K562 (cell line): ENCODE results near the gene NCAPD2.

ENCODE experiments used
- GABPA ChIP-seq: fragments of 200-800 bp; sonication (Bioruptor generic); conservative IDR thresholded peaks from 2 replicates; pipeline ENCODE4 v1.6.1; 2016; ENCODE audit warnings: low read depth, missing genetic modification characterization, missing compliant biosample characterization
- GATA2 ChIP-seq: sonication (generic); formaldehyde crosslinking; IDR thresholded peaks from 2 replicates; pipeline ENCODE4 v1.4.0; 2020; ENCODE audit warnings: mild to moderate bottlenecking, missing genetic modification reagents
- POLR2A ChIP-seq: fragments of 450-650 bp; conservative IDR thresholded peaks from 2 replicates; pipeline ENCODE4 v1.6.1; 2016
- POU5F1 ChIP-seq: fragments of 150-350 bp; IDR thresholded peaks from 2 replicates; pipeline ENCODE4 v1.6.1; 2014; ENCODE audit warnings: borderline replicate concordance, low read length, low read depth, mild to moderate bottlenecking; ENCODE audit not compliant: partially characterized antibody
- TCF7 ChIP-seq: sonication (generic); IDR thresholded peaks from 2 replicates; pipeline ENCODE4 v1.6.1; 2016; ENCODE audit warnings: antibody characterized with exemption, borderline replicate concordance
- ZNF76 ChIP-seq: fragments of 250-450 bp; sonication (Bioruptor Pico); IDR thresholded peaks from 2 replicates; pipeline ENCODE4 v1.4.0; 2020; ENCODE audit warnings: mild to moderate bottlenecking, moderate library complexity, borderline replicate concordance
- TF ChIP-seq, protein P1 (sequence below), 2 experiments: IDR thresholded peaks; 2 replicates each; pipeline ENCODE4 v1.6.1; 2011; ENCODE audit warnings: borderline replicate concordance in 1 of 2, control low read depth in 1 of 2, low read depth in 1 of 2, low read length in 1 of 2, mild to moderate bottlenecking in 1 of 2, mixed read lengths in 1 of 2, moderate library complexity in 1 of 2; ENCODE audit not compliant: insufficient read depth in 1 of 2, insufficient read length in 1 of 2, poor library complexity in 1 of 2, severe bottlenecking in 1 of 2; ENCODE audit errors: extremely low read depth in 1 of 2
- TF ChIP-seq, protein P2 (sequence below), 2 experiments: fragments of 450-650 bp; formaldehyde crosslinking in 1 of 2; IDR thresholded peaks; 2 replicates each; pipeline versions ENCODE4 v1.4.0 to v1.6.1; 2014 to 2020; ENCODE audit warnings: mild to moderate bottlenecking in 2 of 2, borderline replicate concordance in 1 of 2, low read depth in 1 of 2
- TF ChIP-seq, protein P3 (sequence below), 2 experiments: IDR thresholded peaks in 1 of 2; conservative IDR thresholded peaks in 1 of 2; 2 replicates each; pipeline ENCODE4 v1.6.1; 2016; ENCODE audit warnings: low read depth in 2 of 2, mild to moderate bottlenecking in 1 of 2, missing compliant biosample characterization in 1 of 2, missing genetic modification characterization in 1 of 2, moderate library complexity in 1 of 2

DNA sequence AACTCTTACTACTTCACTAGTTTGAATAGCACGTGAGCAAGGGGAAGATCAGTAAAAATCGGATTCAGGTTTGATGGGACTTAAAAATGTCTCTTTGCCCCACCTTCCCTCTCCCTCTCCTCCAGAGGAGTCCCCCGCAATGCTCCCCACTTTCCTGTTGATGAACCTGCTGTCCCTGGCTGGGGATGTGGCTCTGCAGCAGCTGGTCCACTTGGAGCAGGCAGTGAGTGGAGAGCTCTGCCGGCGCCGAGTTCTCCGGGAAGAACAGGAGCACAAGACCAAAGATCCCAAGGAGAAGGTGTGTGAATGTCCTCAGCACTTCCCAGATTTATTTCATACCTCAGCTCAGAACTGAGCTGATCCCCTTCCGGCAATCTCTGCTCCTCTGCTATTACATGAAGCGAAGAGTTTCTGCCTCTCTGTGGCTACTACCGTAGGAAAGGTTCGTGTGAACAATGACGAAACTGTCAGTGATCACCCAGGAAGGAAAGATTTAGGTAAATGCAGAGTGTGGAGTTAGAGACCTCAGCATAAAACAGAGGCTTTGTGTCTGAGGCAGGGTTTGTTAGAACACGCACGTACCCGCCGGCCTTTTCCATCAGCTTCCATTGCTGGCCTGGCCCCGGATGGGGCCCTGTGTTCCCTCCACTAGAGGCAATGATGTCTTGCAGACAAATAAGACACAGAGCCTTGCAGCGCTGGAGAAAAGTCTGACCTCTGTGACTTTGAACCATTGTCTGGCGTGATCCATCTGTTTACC lies 33.0 kb downstream of the NCAPD2 start:
- TF ChIP-seq, protein P1, sequence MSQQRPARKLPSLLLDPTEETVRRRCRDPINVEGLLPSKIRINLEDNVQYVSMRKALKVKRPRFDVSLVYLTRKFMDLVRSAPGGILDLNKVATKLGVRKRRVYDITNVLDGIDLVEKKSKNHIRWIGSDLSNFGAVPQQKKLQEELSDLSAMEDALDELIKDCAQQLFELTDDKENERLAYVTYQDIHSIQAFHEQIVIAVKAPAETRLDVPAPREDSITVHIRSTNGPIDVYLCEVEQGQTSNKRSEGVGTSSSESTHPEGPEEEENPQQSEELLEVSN (IDR thresholded peaks at IDR 0.05; ENCODE audit: borderline replicate concordance in 1 of 2, extremely low read depth in 1 of 2, insufficient read depth in 1 of 2, insufficient read length in 1 of 2, low read depth in 1 of 2, low read length in 1 of 2, poor library complexity in 1 of 2, severe bottlenecking in 1 of 2) = no peak
- TF ChIP-seq, protein P2, sequence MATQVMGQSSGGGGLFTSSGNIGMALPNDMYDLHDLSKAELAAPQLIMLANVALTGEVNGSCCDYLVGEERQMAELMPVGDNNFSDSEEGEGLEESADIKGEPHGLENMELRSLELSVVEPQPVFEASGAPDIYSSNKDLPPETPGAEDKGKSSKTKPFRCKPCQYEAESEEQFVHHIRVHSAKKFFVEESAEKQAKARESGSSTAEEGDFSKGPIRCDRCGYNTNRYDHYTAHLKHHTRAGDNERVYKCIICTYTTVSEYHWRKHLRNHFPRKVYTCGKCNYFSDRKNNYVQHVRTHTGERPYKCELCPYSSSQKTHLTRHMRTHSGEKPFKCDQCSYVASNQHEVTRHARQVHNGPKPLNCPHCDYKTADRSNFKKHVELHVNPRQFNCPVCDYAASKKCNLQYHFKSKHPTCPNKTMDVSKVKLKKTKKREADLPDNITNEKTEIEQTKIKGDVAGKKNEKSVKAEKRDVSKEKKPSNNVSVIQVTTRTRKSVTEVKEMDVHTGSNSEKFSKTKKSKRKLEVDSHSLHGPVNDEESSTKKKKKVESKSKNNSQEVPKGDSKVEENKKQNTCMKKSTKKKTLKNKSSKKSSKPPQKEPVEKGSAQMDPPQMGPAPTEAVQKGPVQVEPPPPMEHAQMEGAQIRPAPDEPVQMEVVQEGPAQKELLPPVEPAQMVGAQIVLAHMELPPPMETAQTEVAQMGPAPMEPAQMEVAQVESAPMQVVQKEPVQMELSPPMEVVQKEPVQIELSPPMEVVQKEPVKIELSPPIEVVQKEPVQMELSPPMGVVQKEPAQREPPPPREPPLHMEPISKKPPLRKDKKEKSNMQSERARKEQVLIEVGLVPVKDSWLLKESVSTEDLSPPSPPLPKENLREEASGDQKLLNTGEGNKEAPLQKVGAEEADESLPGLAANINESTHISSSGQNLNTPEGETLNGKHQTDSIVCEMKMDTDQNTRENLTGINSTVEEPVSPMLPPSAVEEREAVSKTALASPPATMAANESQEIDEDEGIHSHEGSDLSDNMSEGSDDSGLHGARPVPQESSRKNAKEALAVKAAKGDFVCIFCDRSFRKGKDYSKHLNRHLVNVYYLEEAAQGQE (IDR thresholded peaks at IDR 0.05; ENCODE audit: borderline replicate concordance) = no peak
- TF ChIP-seq, protein P2 (CRISPR knock-in tag; IDR thresholded peaks at IDR 0.05; ENCODE audit: low read depth) = no peak
- no peak for TF ChIP-seq POU5F1
- TF ChIP-seq ZNF76 (CRISPR knock-in tag) = no peak
- TF ChIP-seq POLR2A = no peak
- TF ChIP-seq GATA2 = no peak
- TF ChIP-seq TCF7 = no peak
- TF ChIP-seq, protein P3, sequence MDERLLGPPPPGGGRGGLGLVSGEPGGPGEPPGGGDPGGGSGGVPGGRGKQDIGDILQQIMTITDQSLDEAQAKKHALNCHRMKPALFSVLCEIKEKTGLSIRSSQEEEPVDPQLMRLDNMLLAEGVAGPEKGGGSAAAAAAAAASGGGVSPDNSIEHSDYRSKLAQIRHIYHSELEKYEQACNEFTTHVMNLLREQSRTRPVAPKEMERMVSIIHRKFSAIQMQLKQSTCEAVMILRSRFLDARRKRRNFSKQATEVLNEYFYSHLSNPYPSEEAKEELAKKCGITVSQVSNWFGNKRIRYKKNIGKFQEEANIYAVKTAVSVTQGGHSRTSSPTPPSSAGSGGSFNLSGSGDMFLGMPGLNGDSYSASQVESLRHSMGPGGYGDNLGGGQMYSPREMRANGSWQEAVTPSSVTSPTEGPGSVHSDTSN (CRISPR knock-in tag; IDR thresholded peaks at IDR 0.05; ENCODE audit: low read depth) = no peak
- TF ChIP-seq, protein P3 (tag; conservative IDR thresholded peaks at IDR 0.05; ENCODE audit: low read depth) = no peak
- no peak for TF ChIP-seq GABPA
